Measurements from ENCODE around the gene HS3ST3B1. TPM values are rescaled to one million over a fixed set of nuclear protein-coding genes. Genes with fewer than 3 reads are reported as not detected.

The HS3ST3B1 gene
- total and polyA plus RNA-seq, 7 experiments from 2014 or later = 7.9 to 40.7 (median 12.2) TPM

GRCh38 chr17:14352136-14352535, 51.3 kb downstream of the HS3ST3B1 start:
- H3K27me3 Mint-ChIP-seq = no peaks in the 10 kb centered on the region
- POLR2A ChIA-PET = interaction anchor here (1.3 kb wide), 1 partner anchor 76 kb away, joined by 4 read pairs; no protein-coding TSS in a partner anchor
- no peaks in the 10 kb centered on the region for H3K9me3 ChIP-seq (ENCODE audit: control insufficient read depth in 2 of 3, low read length in 3 of 3)
- no peaks in the 10 kb centered on the region for H3K4me1 ChIP-seq (ENCODE audit: control insufficient read depth in 2 of 2, insufficient read depth in 2 of 2, low read length in 2 of 2)
- no peaks in the 10 kb centered on the region for H3K9me3 Mint-ChIP-seq
- intact Hi-C loops (cut with micrococcal nuclease) = no loop called here
- no peak overlapping the region for H3K4me3 Mint-ChIP-seq
- no peaks in the 10 kb centered on the region for H3K27me3 ChIP-seq (ENCODE audit: control insufficient read depth in 2 of 2, insufficient read depth in 2 of 2, low read length in 2 of 2)
- peaks cover 0 to 13% (median 0%) of the 10 kb centered on the region in 3 experiments for H3K36me3 ChIP-seq (ENCODE audit: control insufficient read depth in 2 of 3, insufficient read depth in 3 of 3, low read length in 3 of 3)
- no peak for DNase-seq
- CTCF ChIA-PET = no interaction called here
- peaks cover 3 to 30% (median 12%) of the 10 kb centered on the region in 7 donors for H3K4me1 Mint-ChIP-seq
- ATAC-seq = peak; percentile 63
- no peak overlapping the region for H3K27ac ChIP-seq (ENCODE audit: low read depth, low read length)
- peak overlapping the region in 2 of 9 donors; percentile 23 to 41 for H3K27ac Mint-ChIP-seq
- H3K36me3 Mint-ChIP-seq = peaks cover 6 to 25% (median 11%) of the 10 kb centered on the region in 5 donors
- no peak overlapping the region for H3K4me3 ChIP-seq (ENCODE audit: low read length)

DNA sequence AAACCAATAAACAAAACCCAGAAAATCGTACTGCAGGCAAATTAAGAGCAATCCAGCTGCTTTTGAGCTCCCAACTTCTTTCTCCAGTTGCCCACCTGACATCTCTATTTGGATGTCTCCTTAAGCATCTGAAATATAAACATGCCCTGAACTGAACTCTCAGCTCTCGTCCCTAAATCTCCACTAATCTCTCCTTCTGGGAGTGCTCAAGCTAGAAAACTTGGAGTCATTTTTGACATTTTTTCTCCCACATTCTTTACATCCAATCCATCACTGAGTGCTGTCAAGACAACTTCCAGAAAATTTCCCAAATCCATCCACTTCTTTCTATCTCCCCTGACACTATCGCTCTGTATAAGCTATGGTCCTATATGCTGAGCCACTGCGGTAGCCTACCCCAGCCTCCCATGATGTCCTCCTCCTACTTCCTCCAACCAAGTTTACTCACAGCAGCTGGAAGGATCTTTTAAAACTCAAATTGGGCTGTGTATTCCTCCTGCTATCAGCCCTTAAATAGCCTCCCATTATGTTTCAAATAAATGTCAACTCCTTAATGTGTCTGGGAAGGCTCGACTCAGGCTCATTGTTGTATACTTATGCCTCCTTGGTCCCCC, 53.1 kb downstream of the HS3ST3B1 start:
- ATAC-seq = no peak
- H3K9me3 Mint-ChIP-seq = no peaks in the 10 kb centered on the region
- no peak overlapping the region for H3K4me3 ChIP-seq (ENCODE audit: low read length)
- intact Hi-C loops (cut with micrococcal nuclease) = no loop called here
- peaks cover 0 to 7% (median 7%) of the 10 kb centered on the region in 5 donors for H3K36me3 Mint-ChIP-seq
- no peaks in the 10 kb centered on the region for H3K27me3 Mint-ChIP-seq
- H3K36me3 ChIP-seq (ENCODE audit: control insufficient read depth in 2 of 3, insufficient read depth in 3 of 3, low read length in 3 of 3) = no peaks in the 10 kb centered on the region
- no peaks in the 10 kb centered on the region for H3K27me3 ChIP-seq (ENCODE audit: control insufficient read depth in 2 of 2, insufficient read depth in 2 of 2, low read length in 2 of 2)
- H3K9me3 ChIP-seq (ENCODE audit: control insufficient read depth in 2 of 3, low read length in 3 of 3) = no peaks in the 10 kb centered on the region
- DNase-seq = no peak
- no peak overlapping the region for H3K27ac Mint-ChIP-seq
- peaks cover 0 to 13% (median 7%) of the 10 kb centered on the region in 7 donors for H3K4me1 Mint-ChIP-seq
- H3K27ac ChIP-seq (ENCODE audit: low read depth, low read length) = no peak overlapping the region
- ChIA-PET POLR2A (no interaction called here), CTCF (no interaction called here)
- H3K4me3 Mint-ChIP-seq = no peak overlapping the region
- H3K4me1 ChIP-seq (ENCODE audit: control insufficient read depth in 2 of 2, insufficient read depth in 2 of 2, low read length in 2 of 2) = peaks cover 0 to 1% of the 10 kb centered on the region in 2 donors

DNA sequence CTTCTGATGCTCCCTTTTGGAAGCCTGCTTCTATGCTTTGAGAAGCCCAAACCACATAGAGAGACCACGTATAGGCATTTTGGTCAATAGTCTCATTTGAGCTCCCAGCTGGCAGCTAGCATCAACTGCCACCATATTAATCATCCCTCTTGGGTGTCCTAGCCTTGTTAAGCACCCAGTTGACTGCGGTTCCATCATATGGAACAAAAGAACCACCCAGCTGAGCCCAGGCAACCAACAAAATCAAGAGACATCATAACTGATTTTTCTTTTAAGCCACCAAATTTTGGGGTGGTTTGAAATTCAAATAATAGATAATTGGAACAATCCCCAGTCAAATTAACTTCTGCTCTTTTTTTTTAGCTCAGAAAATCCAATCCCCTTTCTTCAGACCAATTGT, 53.9 kb downstream of the HS3ST3B1 start:
- Mint-ChIP-seq H3K4me1 (peaks cover 0 to 13% (median 11%) of the 10 kb centered on the region in 7 donors), H3K27ac (no peak overlapping the region), H3K4me3 (no peak overlapping the region), H3K27me3 (no peaks in the 10 kb centered on the region), H3K36me3 (peaks cover 0 to 5% (median 4%) of the 10 kb centered on the region in 5 donors), H3K9me3 (no peaks in the 10 kb centered on the region)
- no peaks in the 10 kb centered on the region for H3K27me3 ChIP-seq (ENCODE audit: control insufficient read depth in 2 of 2, insufficient read depth in 2 of 2, low read length in 2 of 2)
- no peaks in the 10 kb centered on the region for H3K9me3 ChIP-seq (ENCODE audit: control insufficient read depth in 2 of 3, low read length in 3 of 3)
- no peaks in the 10 kb centered on the region for H3K36me3 ChIP-seq (ENCODE audit: control insufficient read depth in 2 of 3, insufficient read depth in 3 of 3, low read length in 3 of 3)
- H3K4me1 ChIP-seq (ENCODE audit: control insufficient read depth in 2 of 2, insufficient read depth in 2 of 2, low read length in 2 of 2) = peaks cover 0 to 9% of the 10 kb centered on the region in 2 donors
- ChIA-PET POLR2A (interaction anchor here (0.7 kb wide), 1 partner anchor 74 kb away, joined by 3 read pairs; no protein-coding TSS in a partner anchor), CTCF (no interaction called here)
- intact Hi-C loops (cut with micrococcal nuclease) = no loop called here
- no peak overlapping the region for H3K27ac ChIP-seq (ENCODE audit: low read depth, low read length)
- H3K4me3 ChIP-seq (ENCODE audit: low read length) = no peak overlapping the region
- DNase-seq (no peak), ATAC-seq (no peak)

- H3K4me3 Mint-ChIP-seq = no peak overlapping the region
- DNase-seq = no peak
- intact Hi-C loops (cut with micrococcal nuclease) = no loop called here
- no peaks in the 10 kb centered on the region for H3K36me3 ChIP-seq (ENCODE audit: control insufficient read depth in 2 of 3, insufficient read depth in 3 of 3, low read length in 3 of 3)
- no peaks in the 10 kb centered on the region for H3K27me3 ChIP-seq (ENCODE audit: control insufficient read depth in 2 of 2, insufficient read depth in 2 of 2, low read length in 2 of 2)
- H3K9me3 Mint-ChIP-seq = no peaks in the 10 kb centered on the region
- H3K4me1 Mint-ChIP-seq = peaks cover under 1 to 10% (median 7%) of the 10 kb centered on the region in 7 donors
- peaks cover 0 to 13% of the 10 kb centered on the region in 2 donors for H3K4me1 ChIP-seq (ENCODE audit: control insufficient read depth in 2 of 2, insufficient read depth in 2 of 2, low read length in 2 of 2)
- H3K9me3 ChIP-seq (ENCODE audit: control insufficient read depth in 2 of 3, low read length in 3 of 3) = no peaks in the 10 kb centered on the region
- no peak overlapping the region for H3K4me3 ChIP-seq (ENCODE audit: low read length)
- POLR2A ChIA-PET = no interaction called here
- H3K27me3 Mint-ChIP-seq = no peaks in the 10 kb centered on the region
- no peaks in the 10 kb centered on the region for H3K36me3 Mint-ChIP-seq
- no peak for ATAC-seq
- CTCF ChIA-PET = no interaction called here
- H3K27ac Mint-ChIP-seq = no peak overlapping the region
- no peak overlapping the region for H3K27ac ChIP-seq (ENCODE audit: low read depth, low read length)
Measured at GRCh38 chr17:14355556-14355955, 54.7 kb downstream of the HS3ST3B1 start.

- ChIA-PET CTCF (no interaction called here), POLR2A (no interaction called here)
- peaks cover 0 to 13% of the 10 kb centered on the region in 2 donors for H3K4me1 ChIP-seq (ENCODE audit: control insufficient read depth in 2 of 2, insufficient read depth in 2 of 2, low read length in 2 of 2)
- Mint-ChIP-seq H3K27me3 (no peaks in the 10 kb centered on the region), H3K9me3 (no peaks in the 10 kb centered on the region), H3K36me3 (no peaks in the 10 kb centered on the region), H3K4me1 (peaks cover 7 to 24% (median 14%) of the 10 kb centered on the region in 7 donors), H3K27ac (no peak overlapping the region), H3K4me3 (no peak overlapping the region)
- no peak overlapping the region for H3K4me3 ChIP-seq (ENCODE audit: low read length)
- no peaks in the 10 kb centered on the region for H3K36me3 ChIP-seq (ENCODE audit: control insufficient read depth in 2 of 3, insufficient read depth in 3 of 3, low read length in 3 of 3)
- no peaks in the 10 kb centered on the region for H3K27me3 ChIP-seq (ENCODE audit: control insufficient read depth in 2 of 2, insufficient read depth in 2 of 2, low read length in 2 of 2)
- ATAC-seq = peak; percentile 92
- no peaks in the 10 kb centered on the region for H3K9me3 ChIP-seq (ENCODE audit: control insufficient read depth in 2 of 3, low read length in 3 of 3)
- no peak overlapping the region for H3K27ac ChIP-seq (ENCODE audit: low read depth, low read length)
- DNase-seq = no peak
- intact Hi-C loops (cut with micrococcal nuclease) = no loop called here
Measured at GRCh38 chr17:14359163-14360020, 58.5 kb downstream of the HS3ST3B1 start.

DNA sequence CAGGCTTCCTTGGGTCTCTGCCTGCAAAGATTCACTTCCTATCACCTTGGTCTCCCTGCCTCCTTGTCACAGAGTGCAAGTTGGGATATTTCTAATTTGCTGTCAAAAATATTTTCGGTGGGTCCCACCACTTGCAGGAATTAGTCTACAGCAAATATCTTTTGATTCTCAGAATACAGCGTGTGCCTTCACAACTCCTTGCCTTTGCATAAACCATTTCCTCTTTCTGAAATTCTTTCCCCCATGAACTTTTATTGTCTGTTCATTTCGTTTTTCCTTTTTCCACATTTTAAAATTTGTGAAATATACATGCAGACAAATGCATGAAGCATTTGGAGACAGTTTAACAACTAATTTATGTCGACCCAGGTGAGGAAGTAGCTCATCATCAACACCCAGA, 60.0 kb downstream of the HS3ST3B1 start:
- H3K27ac Mint-ChIP-seq = peak overlapping the region in 1 of 9 donors; percentile 30
- ATAC-seq (no peak), DNase-seq (no peak)
- intact Hi-C loops (cut with micrococcal nuclease) = no loop called here
- no peaks in the 10 kb centered on the region for H3K36me3 Mint-ChIP-seq
- Histone ChIP-seq H3K9me3 (ENCODE audit: control insufficient read depth in 2 of 3, low read length in 3 of 3) (no peaks in the 10 kb centered on the region), H3K27me3 (ENCODE audit: control insufficient read depth in 2 of 2, insufficient read depth in 2 of 2, low read length in 2 of 2) (no peaks in the 10 kb centered on the region), H3K27ac (ENCODE audit: low read depth, low read length) (no peak overlapping the region), H3K4me1 (ENCODE audit: control insufficient read depth in 2 of 2, insufficient read depth in 2 of 2, low read length in 2 of 2) (peaks cover 0 to 13% of the 10 kb centered on the region in 2 donors), H3K36me3 (ENCODE audit: control insufficient read depth in 2 of 3, insufficient read depth in 3 of 3, low read length in 3 of 3) (no peaks in the 10 kb centered on the region), H3K4me3 (ENCODE audit: low read length) (no peak overlapping the region)
- no peak overlapping the region for H3K4me3 Mint-ChIP-seq
- CTCF ChIA-PET = no interaction called here
- no peaks in the 10 kb centered on the region for H3K9me3 Mint-ChIP-seq
- H3K4me1 Mint-ChIP-seq = peaks cover 7 to 24% (median 14%) of the 10 kb centered on the region in 7 donors
- no peaks in the 10 kb centered on the region for H3K27me3 Mint-ChIP-seq
- POLR2A ChIA-PET = interaction anchor here (1.3 kb wide), 1 partner anchor 67 kb away, joined by 3 read pairs; no protein-coding TSS in a partner anchor
